Heart left ventricle (tissue), 13 donors: ENCODE results near the gene MAP1LC3B2.

Experiments used
- CTCF ChIP-seq, 12 donors: fragments of 200-600 bp; sonication (generic) in 4 of 12; IDR thresholded peaks; one replicate each; pipeline versions ENCODE4 v1.5.0 to v1.8.0; 2018 to 2022; ENCODE audit warnings: antibody characterized with exemption in 12 of 12, mild to moderate bottlenecking in 5 of 12
- POLR2A ChIP-seq, 2 donors: fragments of 450-650 bp; IDR thresholded peaks; one replicate each; pipeline ENCODE4 v1.6.1; 2017; ENCODE audit warnings: antibody characterized with exemption in 2 of 2, mild to moderate bottlenecking in 2 of 2, moderate library complexity in 2 of 2
- donor health status: ischemic (EF 13 %, LVEDD 7.1; RV severe dilation, severe dysfunction).
- donor health status: DM: no; HTN: yes; CAD: no.
- donor health status: DM: no; HTN: no; CAD: no.
- donor health status: ischemic (EF 25% LVEDD 6.9; RV normal size, moderate dysfunction).
- donor health status: ischemic (EF 25% LVEDD 5.7; RV mildly dilated, moderate dysfunction).
- donor health status: ischemic (EF 35%, LVEDD 5.7; RV mildly dilated, moderate dysfunction).
- donor health status: nonischemic (EF 11% LVEDD 7.7; RV severe dilation, severe dysfunction).
- donor health status: DM: yes; HTN: yes; CAD: no.
- donor health status: PGD.
- donor health status: ischemic (EF 29% LVEDD 5.4; RV normal size, mild dysfunction).
- donor health status: nonischemic (EF 23%, LVEDD 6.1; RV moderate dilation, normal function).

DNA sequence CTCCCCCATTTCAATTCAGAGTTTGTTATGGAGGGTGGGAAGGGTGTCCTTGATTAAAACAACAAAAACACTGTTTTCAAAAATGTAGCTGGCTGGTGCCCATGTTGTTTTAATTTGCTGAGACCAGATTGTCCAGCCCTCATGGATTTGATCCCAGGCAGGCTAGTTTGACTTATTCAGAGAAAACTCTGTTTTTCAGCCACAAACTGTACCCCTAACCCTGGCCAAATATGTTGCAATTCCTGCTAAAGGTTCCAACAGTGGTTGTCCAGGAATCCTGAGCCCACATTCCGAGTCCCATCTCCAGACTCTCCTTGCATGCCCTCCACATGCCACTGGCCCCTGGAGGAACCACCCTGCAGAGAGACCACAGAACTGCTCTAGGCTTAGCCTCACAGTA lies 36.0 kb downstream of the MAP1LC3B2 start:
- no peak for TF ChIP-seq CTCF (IDR thresholded peaks at IDR 0.05)
- TF ChIP-seq POLR2A (IDR thresholded peaks at IDR 0.05): no peak
